Natural killer cell (primary cell): Measurements from ENCODE around the gene WDFY4. TPM values are rescaled to one million over a fixed set of nuclear protein-coding genes. Genes with fewer than 3 reads are reported as not detected.

Source experiments
- ATAC-seq, 3 donors: fragments of 150-1000 bp in 2 of 3; fragments of 200-7000 bp in 1 of 3; cut with Tn5 transposase; 1 replicate in 1 of 3; 2 replicates in 2 of 3; pipeline ENCODE4 v1.10.0; 2021; ENCODE audit warnings: mild to moderate bottlenecking in 2 of 3, moderate library complexity in 2 of 3
- DNase-seq, 2 donors: peaks; one replicate each; pipeline versions ENCODE4 v3.0.0 to v3.0.0-alpha.2; 2013 to 2021; ENCODE audit warnings: mixed read lengths in 1 of 2
- H3K27ac ChIP-seq: one replicate; pipeline ENCODE4 v1.5.1; 2013; ENCODE audit warnings: mild to moderate bottlenecking, low read length
- H3K27me3 ChIP-seq: one replicate; pipeline ENCODE4 v1.6.1; 2013; ENCODE audit warnings: low read length; ENCODE audit not compliant: control insufficient read depth, insufficient read depth
- H3K36me3 ChIP-seq: one replicate; pipeline ENCODE4 v1.6.1; 2013; ENCODE audit warnings: low read length; ENCODE audit not compliant: control insufficient read depth, insufficient read depth
- H3K4me1 ChIP-seq: one replicate; pipeline ENCODE4 v1.6.1; 2013; ENCODE audit warnings: low read length; ENCODE audit not compliant: control insufficient read depth, insufficient read depth
- H3K4me3 ChIP-seq: one replicate; pipeline ENCODE4 v1.5.1; 2013; ENCODE audit warnings: low read length
- H3K9me3 ChIP-seq: one replicate; pipeline ENCODE4 v1.6.1; 2013; ENCODE audit warnings: low read length; ENCODE audit not compliant: control insufficient read depth, insufficient read depth
- H3K27ac Mint-ChIP-seq, 2 donors: one replicate each; pipeline ENCODE4 v1.8.0; 2022; ENCODE audit warnings: mild to moderate bottlenecking in 2 of 2, mixed read lengths in 2 of 2, moderate library complexity in 1 of 2
- H3K27me3 Mint-ChIP-seq, 2 donors: one replicate each; pipeline ENCODE4 v1.8.0; 2022; ENCODE audit warnings: low read depth in 2 of 2, mixed read lengths in 2 of 2
- H3K36me3 Mint-ChIP-seq: one replicate; pipeline ENCODE4 v1.8.0; 2022; ENCODE audit warnings: mixed read lengths
- H3K4me1 Mint-ChIP-seq, 2 donors: one replicate each; pipeline ENCODE4 v1.8.0; 2022; ENCODE audit warnings: mixed read lengths in 2 of 2
- H3K4me3 Mint-ChIP-seq: one replicate; pipeline ENCODE4 v1.8.0; 2022; ENCODE audit warnings: mild to moderate bottlenecking, moderate library complexity, mixed read lengths
- H3K9me3 Mint-ChIP-seq, 2 donors: one replicate each; pipeline ENCODE4 v1.8.0; 2022; ENCODE audit warnings: mixed read lengths in 2 of 2
- WGBS: methylation state at CpG from one replicate; pipeline ENCODE4 v1.1.7; 2013; ENCODE audit warnings: missing lambda C conversion rate; ENCODE audit not compliant: insufficient coverage; 5-methylcytosine and 5-hydroxymethylcytosine counted together
- intact Hi-C: fragments of 100-400 bp; cut with micrococcal nuclease; formaldehyde crosslinking; loops from one replicate; pipeline ENCODE4 v1.14.2; 2022
- total RNA-seq, 4 donors: library from RNA; stranded (reverse); fragments of 120-200 nt in 1 of 4; gene quantifications; one replicate each; pipeline versions ENCODE4 v1.2.3 to v1.2.4, GENCODE V29; 2013 to 2022
- TF ChIP-seq, protein P1 (sequence below): fragments of 200-600 bp; IDR thresholded peaks from one replicate; pipeline ENCODE4 v1.8.0; 2022; ENCODE audit warnings: antibody characterized with exemption

WDFY4 gene
- total RNA-seq, 3 donors from 2014 or later (not counting 1 experiment from before 2014, with no cell fraction given): 1.7 to 8.4 (median 3.5) TPM

DNA sequence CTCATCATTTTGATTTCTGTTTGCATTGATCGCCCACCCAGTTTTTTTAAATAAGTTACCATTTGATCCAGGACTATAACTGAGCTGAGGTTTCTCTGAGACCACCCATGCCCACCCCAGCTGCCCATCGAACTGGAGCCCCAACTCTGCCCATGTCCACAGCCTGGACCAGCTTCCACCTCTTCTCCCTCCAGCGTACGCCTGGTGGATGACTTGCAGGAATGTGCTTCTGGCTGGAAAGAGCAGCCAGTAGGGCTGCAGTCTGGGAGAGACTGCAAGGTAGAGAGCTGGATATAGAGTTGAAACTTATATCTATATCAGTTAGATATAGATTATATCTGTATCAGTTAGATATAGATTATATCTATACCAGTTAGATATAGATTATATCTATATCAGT lies 280.8 kb downstream of the WDFY4 start:
- ATAC-seq (no peak), DNase-seq (no peak)
- intact Hi-C loops: no loop called here
- Mint-ChIP-seq H3K4me3 (no peak overlapping the region), H3K36me3 (no peaks in the 10 kb centered on the region), H3K9me3 (no peaks in the 10 kb centered on the region), H3K4me1 (no peaks in the 10 kb centered on the region), H3K27me3 (no peaks in the 10 kb centered on the region), H3K27ac (no peak overlapping the region)
- WGBS: 97% methylated on average over 2 of the region's 4 CpGs
- Histone ChIP-seq H3K4me3 (no peak overlapping the region), H3K4me1 (no peaks in the 10 kb centered on the region), H3K27me3 (no peaks in the 10 kb centered on the region), H3K27ac (no peak overlapping the region), H3K36me3 (no peaks in the 10 kb centered on the region), H3K9me3 (no peaks in the 10 kb centered on the region)
- TF ChIP-seq, protein P1, sequence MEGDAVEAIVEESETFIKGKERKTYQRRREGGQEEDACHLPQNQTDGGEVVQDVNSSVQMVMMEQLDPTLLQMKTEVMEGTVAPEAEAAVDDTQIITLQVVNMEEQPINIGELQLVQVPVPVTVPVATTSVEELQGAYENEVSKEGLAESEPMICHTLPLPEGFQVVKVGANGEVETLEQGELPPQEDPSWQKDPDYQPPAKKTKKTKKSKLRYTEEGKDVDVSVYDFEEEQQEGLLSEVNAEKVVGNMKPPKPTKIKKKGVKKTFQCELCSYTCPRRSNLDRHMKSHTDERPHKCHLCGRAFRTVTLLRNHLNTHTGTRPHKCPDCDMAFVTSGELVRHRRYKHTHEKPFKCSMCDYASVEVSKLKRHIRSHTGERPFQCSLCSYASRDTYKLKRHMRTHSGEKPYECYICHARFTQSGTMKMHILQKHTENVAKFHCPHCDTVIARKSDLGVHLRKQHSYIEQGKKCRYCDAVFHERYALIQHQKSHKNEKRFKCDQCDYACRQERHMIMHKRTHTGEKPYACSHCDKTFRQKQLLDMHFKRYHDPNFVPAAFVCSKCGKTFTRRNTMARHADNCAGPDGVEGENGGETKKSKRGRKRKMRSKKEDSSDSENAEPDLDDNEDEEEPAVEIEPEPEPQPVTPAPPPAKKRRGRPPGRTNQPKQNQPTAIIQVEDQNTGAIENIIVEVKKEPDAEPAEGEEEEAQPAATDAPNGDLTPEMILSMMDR: no peak

DNA sequence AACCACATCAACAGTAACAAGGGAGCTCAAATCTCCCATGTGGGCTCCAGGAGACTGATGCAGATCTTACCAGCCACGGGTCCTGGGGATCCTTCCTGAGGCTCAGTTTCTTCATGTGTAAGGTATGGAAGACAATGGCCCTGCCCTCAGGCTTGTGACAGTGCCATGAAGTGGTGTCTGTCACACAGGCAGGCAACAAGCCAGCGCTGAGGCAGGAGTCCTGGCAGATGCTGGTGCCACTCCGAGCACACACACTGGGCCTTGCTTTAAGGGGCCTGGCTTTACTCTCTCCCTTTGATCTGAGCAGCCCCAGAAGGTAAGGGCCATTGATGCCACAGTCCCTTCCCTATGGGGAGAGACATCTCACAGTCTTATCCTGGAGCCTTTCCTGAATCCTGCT lies 283.4 kb downstream of the WDFY4 start:
- Mint-ChIP-seq H3K9me3 (no peaks in the 10 kb centered on the region), H3K36me3 (no peaks in the 10 kb centered on the region), H3K27ac (no peak overlapping the region), H3K27me3 (peaks cover 0 to 10% of the 10 kb centered on the region in 2 donors), H3K4me3 (no peak overlapping the region), H3K4me1 (no peaks in the 10 kb centered on the region)
- no peaks in the 10 kb centered on the region for H3K27me3 ChIP-seq
- intact Hi-C loops: no loop called here
- WGBS: 93% methylated on average over 3 of the region's 3 CpGs
- no peaks in the 10 kb centered on the region for H3K36me3 ChIP-seq
- ATAC-seq (no peak), DNase-seq (no peak)
- H3K4me3 ChIP-seq: no peak overlapping the region
- no peaks in the 10 kb centered on the region for H3K9me3 ChIP-seq
- TF ChIP-seq, protein P1: no peak
- H3K4me1 ChIP-seq: no peaks in the 10 kb centered on the region
- no peak overlapping the region for H3K27ac ChIP-seq

- 95% methylated on average over 14 of the region's 14 CpGs for WGBS
- no peak overlapping the region for H3K27ac Mint-ChIP-seq
- no peaks in the 10 kb centered on the region for H3K4me1 Mint-ChIP-seq
- DNase-seq (no peak), ATAC-seq (no peak)
- TF ChIP-seq, protein P1: no peak
- H3K4me3 Mint-ChIP-seq: no peak overlapping the region
- no peaks in the 10 kb centered on the region for H3K27me3 ChIP-seq
- H3K36me3 Mint-ChIP-seq: no peaks in the 10 kb centered on the region
- intact Hi-C loops: no loop called here
- H3K27ac ChIP-seq: no peak overlapping the region
- H3K9me3 Mint-ChIP-seq: no peaks in the 10 kb centered on the region
- H3K4me1 ChIP-seq: no peaks in the 10 kb centered on the region
- H3K27me3 Mint-ChIP-seq: peaks cover 0 to 14% of the 10 kb centered on the region in 2 donors
- no peaks in the 10 kb centered on the region for H3K9me3 ChIP-seq
- H3K36me3 ChIP-seq: no peaks in the 10 kb centered on the region
- no peak overlapping the region for H3K4me3 ChIP-seq
Measured at GRCh38 chr10:48970046-48970445, 285.4 kb downstream of the WDFY4 start.

- Mint-ChIP-seq H3K4me1 (no peaks in the 10 kb centered on the region), H3K9me3 (no peaks in the 10 kb centered on the region), H3K4me3 (no peak overlapping the region), H3K27ac (no peak overlapping the region), H3K36me3 (no peaks in the 10 kb centered on the region), H3K27me3 (peaks cover 3 to 14% of the 10 kb centered on the region in 2 donors)
- no peak for ATAC-seq
- no peak overlapping the region for H3K4me3 ChIP-seq
- H3K9me3 ChIP-seq: no peaks in the 10 kb centered on the region
- H3K27ac ChIP-seq: no peak overlapping the region
- intact Hi-C loops: no loop called here
- no peak for DNase-seq
- TF ChIP-seq, protein P1: no peak
- H3K27me3 ChIP-seq: no peaks in the 10 kb centered on the region
- 96% methylated on average over 3 of the region's 4 CpGs for WGBS
- no peaks in the 10 kb centered on the region for H3K4me1 ChIP-seq
- H3K36me3 ChIP-seq: no peaks in the 10 kb centered on the region
Measured at GRCh38 chr10:48970654-48971053, 286.0 kb downstream of the WDFY4 start.
